ELF-1 (cell line): ENCODE measurements around the gene POLD1.
A peak's percentile ranks its signal among the peaks of the same experiment; 100 is the strongest.
"Not testable (repeated sequence)": the region's sequence is repeated elsewhere in the genome, so short reads cannot be mapped to it uniquely, and the experiment has no call there.

Experiments
- DNase-seq: peaks from one replicate; pipeline ENCODE4 v3.0.0-alpha.2; 2016; ENCODE audit warnings: low read depth, low spot score

The POLD1 gene

DNA sequence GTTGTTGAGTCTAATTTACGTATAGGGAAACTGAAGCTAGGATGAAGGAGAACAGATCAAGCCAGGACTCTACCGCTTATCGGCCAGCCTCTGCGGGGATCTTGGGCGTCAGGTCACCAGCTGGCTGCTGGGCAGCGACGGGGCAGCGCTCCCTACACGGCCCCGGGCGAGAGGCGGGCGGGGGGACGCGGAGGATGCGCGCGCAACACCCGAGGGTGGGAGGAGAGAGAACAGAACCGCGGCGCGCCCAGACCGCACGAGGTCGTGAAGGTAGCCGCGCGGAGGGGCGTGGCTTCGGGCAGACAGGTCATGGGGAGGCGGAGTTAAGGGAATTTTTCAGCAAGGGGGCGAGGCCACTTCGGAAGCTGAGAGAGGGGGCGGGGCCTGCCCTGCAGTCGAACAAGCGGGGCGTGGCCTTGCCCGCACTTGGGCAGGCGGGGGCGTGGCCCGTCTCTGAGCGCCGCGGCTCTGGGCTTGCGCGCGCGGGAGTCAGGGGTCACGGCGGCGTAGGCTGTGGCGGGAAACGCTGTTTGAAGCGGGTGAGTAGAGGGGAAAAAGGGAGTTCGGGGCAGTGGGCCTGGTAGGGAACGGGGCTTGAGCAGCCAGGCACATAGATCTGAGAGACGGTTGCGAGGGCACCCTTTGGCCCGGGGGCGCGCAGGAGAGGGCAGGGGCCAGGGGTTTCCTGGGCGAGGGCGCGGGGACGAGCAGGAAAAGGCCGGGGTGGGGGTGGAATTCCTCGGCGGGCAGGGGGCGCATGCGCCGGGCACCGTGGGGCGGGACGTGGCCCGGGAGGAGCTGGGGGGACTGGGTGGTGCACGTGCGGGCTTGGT lies at the start of gene POLD1:
TSS of gene POLD1 (plus strand) at position 496 of the 833 bp plus-strand sequence. CDS start 14,505 bp downstream, outside the sequence.
- peak; percentile 99 for DNase-seq

DNA sequence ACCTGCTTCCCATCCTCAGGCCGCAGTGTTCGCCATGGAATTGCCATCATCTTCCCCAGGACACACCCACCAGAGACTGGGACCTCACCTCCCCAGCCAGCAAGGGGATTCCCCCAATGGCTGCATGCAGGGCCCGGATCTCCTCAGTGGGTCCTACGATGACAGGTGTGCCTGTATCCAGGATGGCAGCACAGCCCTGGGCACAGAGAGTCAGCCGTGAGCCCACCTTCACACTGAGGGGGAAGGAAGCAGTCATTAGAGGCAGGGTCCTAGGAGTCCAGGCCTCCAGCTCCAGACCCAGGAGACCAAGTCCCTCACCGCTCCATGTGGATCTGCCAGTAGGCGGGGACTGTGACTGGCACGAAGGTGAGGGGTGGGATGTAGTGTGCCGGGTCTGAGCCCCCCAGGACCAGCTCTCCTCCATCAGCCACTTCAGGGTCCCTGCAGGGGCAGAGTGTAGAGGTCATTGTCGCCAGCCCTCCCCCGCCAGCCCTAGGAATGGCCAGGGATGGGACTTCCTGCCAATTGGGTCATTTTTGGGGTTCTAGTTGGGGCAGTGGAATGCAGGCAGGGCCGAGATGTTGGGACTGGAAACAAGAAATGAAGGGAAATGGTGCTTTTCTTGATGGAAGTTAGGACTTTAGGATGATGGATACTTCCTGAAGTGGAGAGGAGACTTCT lies 49.3 kb upstream of the POLD1 start:
- no peak for DNase-seq

DNA sequence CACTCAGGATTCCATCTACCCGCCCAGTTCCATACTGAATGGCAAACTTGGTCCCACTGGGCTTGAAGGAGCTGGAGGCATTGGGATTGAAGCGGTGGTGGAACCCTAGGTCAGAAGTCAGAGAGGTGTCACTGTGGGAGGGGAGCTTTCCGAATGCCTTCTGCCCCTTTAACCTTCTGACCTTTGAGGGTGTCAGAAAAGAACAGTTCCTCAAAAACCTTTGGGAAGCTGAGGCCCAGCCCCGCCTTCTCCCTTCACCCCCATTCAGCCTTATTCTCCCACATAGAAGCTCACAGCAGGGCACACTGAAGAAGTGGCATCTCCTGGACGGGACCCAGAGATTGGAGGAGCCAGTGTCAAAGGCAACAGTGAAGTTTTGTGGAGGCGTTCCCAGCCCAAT lies 47.1 kb upstream of the POLD1 start:
- not testable (repeated sequence) for DNase-seq

DNA sequence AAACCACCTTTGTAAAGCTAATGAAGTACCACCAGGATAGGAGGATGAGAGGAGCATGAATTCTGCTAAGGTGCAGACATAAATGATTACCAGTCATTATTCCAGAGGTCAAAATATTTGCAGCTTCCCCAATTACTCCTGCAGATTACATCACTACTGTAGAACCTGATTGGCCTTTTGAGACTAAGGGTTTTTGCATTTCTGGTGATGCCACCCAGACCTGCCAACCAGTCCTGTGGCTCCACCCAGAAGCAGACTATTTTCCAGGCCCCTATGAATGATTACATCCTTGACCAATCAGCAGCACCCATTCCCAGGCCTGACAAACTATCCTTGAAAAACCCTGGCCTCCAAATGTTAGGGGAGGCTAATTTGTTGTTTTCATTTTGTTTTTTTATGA lies 43.8 kb upstream of the POLD1 start:
- no peak for DNase-seq

DNA sequence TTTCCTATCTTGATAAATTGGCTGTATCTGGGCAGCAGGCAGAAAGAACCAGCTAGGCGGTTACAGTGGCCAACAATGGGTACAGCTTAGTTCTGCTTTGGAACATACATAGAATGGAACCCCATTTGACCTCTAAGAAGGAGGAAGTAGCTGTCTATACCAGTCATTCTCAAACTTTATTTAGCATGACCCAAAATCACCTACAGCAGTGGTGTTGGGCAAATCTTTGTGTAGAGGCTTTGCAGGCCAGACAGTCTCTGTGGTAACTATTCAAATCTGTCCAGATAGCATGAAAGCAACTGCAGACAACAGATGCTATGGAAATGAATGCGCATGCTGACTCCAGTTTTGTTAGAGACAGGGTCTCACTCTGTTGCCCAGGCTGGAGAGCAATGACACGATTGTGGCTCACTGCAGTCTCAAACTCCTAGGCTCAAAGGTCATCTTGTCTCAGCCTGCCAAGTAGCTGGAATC lies 43.0 kb upstream of the POLD1 start:
- DNase-seq: no peak

DNA sequence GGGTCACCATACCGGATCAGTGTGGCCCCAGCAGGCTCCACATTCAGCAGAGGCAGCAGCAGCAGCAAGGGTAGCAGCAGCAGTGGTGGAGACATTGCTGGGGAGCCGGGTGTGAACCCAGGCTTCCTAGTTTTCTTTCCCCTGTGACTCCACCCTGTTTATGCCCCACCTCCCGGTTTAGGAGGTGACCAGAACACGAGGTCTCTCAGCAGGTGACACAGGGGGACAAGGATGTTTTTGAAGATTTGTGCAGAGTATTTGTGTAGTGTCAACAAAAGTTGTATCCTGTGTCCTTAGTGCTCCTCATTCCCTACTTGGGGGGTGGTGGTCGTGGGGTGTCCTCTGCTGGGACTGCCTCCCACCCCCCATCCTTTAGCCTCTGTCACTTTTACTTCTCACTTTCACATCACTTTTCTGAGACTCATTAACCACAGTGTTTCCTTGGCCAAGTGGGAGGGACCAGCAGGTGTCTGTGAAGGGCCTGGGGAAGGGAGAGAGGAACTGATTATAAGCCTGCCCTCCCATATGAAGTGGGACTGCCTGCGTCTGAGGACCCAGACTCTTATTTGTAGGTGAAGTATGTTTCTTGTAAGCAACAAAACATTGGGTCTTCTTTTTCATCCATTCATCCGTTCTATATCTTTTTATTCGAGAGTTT lies 39.4 kb upstream of the POLD1 start:
- no peak for DNase-seq

DNA sequence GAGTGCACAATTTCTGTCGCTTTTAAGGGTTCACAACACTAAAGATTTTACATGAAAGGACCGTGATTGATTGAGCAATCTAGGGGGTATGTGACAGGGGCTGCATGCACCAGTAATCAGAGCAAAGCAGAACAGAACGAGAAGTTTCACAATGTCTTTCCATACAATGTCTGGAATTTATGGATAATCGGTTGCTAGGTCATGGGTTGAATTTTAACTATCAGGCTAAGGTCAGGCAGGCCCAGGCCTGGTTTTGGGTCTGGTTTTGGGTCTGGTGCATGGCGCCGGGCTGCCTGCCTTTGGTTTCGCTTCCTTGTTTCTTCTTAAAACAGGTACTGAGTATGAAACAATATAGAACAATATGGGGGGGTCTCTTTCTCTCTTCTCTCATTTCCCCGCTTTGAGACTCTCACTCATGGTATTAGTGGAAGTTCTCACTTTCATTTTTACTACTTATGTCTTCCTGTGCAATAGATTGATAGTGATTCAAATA lies 37.0 kb upstream of the POLD1 start:
- DNase-seq: not testable (repeated sequence)

DNA sequence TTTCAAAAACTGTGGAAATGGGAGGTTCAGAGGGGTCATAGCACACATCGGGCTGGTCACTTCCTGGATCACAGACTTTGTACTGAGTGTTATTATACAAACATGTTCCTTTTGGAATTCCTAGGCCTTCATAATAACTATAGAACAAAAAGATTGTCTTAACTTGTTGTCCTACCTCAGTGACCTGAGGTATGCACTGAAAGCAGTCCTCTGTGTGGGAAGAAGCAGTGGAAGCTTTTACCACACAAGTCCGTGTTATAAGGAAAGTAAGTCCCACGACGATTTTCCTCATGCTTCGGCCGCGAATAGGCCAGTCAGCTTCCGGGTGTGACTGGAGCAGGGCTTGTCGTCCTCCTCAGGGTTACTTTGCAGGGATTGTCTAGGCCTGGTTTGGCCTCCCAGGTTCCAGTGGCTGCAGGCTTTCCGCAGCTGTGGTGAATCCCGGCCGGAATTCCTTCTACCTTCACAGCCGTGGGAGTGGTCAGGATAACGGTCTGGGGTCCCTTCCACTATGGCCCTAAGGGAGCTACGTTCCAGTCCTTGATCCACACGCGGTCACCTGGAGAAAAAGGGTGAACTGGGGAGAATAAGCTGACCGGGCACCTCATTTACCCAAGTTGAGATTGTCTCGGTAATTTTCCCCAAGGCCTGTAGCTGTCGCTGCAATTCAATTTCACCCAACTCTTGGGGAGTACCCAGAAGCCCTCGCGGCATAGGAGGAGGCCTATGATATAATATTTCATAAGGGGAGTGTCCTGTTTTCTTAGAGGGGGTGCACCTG lies 34.7 kb upstream of the POLD1 start:
- DNase-seq: no peak

DNA sequence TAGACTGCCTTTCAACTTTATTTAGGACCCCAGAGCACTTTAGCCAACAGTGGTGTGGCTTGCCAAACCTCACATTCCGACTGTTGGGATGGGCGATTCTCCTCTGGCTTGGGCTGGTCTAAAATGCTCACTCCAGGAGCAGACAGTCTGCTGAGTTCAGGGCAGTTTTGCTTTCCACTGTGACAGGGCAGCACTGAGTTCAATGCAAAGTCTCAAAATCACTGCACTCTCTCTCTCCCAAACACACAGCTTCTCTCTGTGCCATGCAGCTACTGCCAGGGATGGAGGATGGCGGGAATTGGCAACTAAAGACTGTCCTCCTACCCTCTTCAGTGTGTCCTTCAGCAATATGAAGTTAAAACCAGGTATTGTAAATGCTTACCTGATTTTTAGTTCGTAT lies 31.9 kb upstream of the POLD1 start:
- no peak for DNase-seq

DNA sequence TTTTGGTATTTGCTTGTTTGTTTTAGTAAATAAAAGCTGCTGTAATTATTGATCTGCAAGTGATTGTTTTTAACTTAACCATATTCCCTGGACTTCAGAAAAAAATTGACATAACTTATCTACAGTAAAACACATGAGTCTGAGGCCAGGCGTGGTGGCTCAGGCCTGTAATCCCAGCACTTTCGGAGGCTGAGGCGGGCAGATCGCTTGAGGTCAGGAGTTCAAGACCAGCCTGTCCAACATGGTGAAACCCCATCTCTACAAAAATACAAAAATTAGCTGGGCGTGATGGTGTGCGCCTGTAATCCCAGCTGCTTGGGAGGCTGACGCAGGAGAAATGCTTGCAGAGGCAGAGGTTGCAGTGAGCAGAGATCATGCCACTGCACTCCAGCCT lies 30.7 kb upstream of the POLD1 start:
- DNase-seq: not testable (repeated sequence)

DNA sequence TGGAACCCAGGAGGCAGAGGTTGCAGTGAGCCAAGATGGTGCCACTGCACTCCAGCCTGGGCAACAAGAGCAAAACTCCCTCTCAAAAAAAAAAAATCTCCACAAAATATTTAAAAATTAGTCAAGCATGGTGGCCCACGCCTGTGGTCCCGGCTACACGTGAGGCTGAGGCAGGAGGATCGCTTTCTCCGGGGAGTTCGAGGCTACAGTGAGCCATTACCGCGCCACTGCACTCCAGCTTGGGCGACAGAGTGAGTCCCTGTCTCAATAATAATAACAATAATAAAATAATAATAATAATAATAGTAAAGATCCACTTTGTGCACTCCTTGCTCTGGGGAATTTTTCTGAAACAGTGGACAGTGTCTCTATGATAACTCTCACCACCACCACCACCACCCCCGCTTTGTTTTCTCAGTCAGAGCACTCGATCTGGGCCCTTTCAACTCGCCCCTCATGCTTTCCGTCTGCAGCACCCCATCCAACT lies 27.4 kb upstream of the POLD1 start:
- no peak for DNase-seq

DNA sequence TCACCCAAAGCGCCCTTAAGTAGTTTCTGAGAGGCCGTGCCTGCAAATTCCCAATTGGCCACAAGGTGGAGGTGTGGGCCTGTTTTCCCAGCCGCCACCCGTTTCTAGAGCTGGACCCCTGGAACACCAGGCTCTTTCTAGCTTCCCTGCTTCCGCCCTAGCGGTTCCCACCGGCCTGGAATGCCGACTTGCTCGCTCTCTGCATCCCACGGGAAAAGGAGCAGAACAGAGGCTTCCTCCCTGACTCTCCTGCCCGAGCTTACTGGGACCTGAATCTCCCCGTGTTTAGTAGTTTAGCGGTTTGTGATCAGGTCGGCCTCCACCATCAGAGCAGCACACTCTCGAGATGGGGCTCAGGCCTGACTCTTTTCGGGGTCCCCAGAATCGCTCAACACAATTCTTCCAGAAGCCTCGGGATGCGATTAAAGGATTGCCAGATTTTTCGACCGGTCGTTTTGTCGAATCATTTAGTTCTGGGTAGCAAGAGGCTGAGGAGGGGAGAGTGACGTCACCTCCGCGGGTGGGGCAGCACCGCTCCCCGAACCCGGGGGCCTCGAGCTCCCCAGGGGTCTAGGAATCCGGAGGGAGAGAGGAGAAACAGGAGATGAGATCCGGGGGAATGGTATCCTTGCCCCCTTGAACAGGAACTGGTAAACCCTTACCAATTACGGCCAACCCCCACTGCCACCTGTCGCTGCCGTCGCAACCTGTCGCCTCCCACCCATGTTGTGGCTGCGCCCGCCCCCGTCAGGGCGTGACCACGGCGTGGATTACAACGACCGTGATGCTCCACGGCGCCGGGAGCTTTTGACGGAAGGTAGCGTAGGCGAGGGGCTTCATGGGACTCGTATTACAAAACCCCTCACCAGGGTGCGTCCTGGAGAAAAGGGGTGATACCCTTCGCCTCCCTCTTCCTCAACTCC lies 26.7 kb upstream of the POLD1 start:
- peak; percentile 95 for DNase-seq

DNA sequence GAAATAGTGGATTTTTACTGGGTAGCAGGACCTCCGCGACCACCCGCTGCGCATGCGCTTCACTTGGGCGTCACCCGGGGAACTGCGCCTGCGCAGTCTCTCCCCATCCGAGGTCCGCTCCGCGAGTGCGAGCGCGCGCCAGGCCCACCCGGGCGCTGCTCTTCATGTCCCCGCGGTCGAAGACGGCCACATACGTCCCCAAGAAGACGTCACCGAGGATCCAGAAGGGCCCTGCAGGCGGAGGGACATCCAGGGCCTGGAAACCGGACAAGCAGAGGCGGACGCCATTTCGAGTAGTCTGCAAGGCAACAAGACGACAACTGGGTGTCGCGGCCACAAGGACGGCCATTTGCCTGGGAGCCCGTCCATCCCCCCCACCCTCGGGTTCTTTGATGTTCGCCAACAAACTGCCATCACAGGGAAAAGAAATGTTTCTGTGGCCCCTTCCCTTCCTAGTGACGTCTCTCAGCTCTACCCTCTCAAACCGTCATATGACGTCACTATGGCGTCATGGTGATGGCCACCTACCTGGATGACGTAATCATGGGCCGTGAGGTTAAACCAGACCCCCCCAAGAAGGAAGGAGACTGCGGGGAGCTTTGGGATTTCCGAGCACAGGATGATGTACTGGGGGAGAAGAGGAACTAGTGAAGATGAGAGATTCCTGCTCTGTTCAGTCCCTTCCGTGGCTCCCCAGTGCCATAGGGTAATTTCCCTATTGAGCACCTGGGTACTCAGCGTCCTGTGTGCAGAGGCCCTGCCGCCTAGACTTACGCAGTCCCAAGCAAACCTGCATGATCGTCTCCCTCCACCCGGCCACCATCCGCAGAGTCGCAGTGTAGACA lies 25.4 kb upstream of the POLD1 start:
- DNase-seq: peak; percentile 86

DNA sequence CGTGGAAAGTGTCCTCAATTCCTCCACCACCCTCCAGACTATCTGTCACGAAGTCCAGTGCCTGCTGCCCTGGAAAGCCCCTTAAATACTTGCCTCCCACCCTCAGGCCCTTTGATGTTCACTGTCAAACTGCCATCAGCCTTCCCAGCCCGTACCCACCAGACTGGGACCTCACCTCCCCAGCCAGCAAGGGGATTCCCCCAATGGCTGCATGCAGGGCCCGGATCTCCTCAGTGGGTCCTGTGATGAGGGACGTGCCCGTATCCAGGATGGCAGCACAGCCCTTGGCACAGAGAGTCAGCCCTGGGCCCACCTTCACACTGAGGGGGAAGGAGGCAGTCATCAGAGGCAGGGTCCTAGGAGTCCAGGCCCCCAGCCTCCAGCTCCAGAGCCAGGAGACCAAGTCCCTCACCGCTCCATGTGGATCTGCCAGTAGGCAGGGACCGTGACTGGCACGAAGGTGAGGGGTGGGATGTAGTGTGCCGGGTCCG lies 24.8 kb upstream of the POLD1 start:
- no peak for DNase-seq

DNA sequence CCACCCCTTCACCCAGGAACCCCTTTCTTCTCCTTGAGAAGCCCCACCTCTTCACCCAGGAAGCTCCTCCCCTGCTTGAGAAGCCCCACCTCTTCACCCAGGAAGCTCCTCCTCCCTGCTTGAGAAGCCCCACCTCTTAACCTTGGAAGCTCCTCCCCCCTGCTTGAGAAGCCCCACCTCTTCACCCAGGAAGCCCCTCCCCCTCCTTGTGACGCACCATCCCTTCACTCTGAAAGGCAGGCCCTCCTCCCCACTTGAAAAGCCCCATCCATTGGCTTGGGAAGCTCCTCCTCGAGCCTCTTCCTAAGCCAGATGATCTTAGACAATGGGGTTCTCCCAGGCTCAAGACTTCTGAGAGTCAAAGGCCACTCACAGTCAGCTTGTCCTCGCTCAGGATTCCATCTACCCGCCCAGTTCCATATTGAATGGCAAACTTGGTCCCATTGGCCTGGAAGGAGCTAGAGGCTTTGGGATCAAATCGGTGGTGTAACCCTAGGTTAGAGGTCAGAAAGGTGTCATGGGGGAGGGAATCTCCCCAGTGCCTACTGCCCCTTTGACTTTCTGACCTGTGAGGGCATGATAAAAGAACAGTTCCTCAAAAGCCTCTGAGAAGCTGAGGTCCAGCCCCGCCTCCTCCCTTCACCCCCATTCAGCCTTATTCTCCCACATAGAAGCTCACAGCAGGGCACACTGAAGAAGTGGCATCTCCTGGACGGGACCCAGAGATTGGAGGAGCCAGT lies 22.7 kb upstream of the POLD1 start:
- DNase-seq: peak; percentile 15

DNA sequence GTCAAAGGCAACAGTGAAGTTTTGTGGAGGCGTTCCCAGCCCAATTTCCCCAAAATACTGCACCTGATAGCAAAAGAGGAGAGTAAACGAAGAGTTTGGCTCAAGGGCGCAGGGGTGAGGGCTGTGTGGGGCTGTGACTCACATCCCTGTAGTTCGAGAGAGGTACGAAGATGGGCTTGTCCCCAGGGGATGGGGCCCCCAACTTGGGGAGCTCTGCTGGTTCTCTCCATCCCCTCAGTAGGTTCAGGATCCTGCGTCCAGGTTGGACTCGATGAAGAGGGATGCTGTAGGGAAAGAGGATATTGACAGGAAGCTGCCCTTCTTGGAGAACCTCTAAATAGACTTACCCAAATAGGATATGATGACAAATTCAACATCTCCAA lies 22.1 kb upstream of the POLD1 start:
- DNase-seq: no peak

DNA sequence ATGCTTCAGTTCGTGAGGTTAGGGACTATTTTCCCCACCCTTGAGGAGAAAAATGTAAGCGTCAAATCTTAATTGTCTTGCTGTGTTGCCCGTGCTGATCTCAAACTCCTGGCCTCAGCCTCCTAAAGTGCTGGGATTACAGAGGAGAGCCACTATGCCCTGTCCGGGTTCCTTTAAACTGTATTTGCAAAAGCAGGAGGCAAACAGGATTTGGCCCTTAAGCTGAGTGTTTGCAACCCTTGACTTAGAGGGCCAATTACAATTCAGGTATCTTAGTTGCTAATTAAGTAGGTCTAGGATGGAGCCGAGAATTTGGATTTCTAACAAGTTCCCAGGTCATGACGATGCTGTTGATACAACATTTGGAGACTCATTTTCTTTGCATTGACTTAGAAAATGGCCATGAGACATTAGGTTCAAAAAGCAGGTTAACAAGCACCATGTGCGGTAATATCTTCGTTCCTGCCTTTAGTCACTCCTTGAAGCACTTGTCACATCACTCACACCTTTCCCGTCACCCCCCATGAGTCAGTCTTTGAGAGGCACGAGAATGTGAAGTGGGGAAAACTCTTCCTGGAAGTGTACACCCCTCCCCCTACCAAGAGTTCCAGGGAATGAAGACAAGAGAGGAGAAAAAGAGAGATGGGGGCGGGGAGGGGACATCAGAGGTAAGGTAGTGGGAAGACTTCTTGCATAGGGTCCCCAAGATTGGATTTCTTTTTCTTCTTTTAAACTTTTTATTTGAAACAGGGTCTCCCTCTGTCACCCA lies 21.3 kb upstream of the POLD1 start:
- DNase-seq: no peak
